Epithelial cell of esophagus (primary cell): ENCODE measurements around the gene DDX41.

Experiments
- DNase-seq: peaks from one replicate; pipeline ENCODE4 v3.0.0; 2010; ENCODE audit warnings: low read depth
- H3K4me3 ChIP-seq: 2 replicates; pipeline ENCODE4 v1.5.1; 2011; ENCODE audit warnings: mild to moderate bottlenecking, low read length, control low read depth
- TF ChIP-seq, protein P1 (sequence below): IDR thresholded peaks from 2 replicates; pipeline ENCODE4 v1.5.1; 2011; ENCODE audit warnings: low read depth, mild to moderate bottlenecking, low read length, control low read depth, inconsistent platforms; ENCODE audit not compliant: insufficient read depth; ENCODE audit errors: missing control alignments

DDX41 gene

DNA sequence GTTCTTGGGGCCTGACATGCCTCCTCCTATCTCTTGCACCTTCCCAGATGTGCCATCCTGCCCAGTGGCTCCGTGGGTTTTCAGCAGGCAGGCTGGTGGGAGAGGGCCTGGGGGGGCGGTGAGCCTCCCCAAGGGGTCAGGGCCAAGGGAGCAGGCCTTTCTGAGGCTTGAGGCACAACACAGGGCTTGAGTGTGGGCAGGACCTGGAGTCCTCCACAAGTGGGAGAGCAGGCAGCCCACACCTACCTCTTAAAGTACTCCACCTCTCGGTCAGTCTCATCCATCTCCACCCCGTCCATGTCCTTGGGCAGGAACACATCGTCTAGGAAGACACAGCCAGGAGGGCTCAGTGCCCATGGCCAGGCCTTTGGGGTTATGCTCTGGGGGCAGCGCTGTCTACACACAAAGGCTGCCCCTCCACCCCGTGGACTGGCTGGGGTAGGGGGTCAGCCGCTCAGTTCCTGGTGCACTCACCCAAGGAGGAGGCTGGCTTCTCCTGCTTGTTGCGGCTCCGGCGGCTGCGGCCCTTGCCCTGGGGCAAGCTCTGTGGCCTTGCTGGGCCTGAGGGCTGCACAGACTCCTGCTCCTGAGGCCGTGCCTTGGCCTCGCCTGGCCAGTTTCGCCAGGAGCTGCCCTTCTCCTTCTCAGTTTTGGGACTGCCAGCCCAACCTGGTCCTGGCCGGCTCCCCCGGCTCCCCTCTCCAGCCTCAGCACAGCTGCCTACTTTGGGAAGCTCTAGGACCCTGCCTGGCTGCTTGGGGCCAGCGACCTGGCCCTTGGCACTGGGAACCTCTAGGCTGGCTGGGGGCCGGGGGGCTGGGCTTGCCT lies 7.2 kb upstream of the DDX41 start:
- no peak overlapping the region for H3K4me3 ChIP-seq
- TF ChIP-seq, protein P1, sequence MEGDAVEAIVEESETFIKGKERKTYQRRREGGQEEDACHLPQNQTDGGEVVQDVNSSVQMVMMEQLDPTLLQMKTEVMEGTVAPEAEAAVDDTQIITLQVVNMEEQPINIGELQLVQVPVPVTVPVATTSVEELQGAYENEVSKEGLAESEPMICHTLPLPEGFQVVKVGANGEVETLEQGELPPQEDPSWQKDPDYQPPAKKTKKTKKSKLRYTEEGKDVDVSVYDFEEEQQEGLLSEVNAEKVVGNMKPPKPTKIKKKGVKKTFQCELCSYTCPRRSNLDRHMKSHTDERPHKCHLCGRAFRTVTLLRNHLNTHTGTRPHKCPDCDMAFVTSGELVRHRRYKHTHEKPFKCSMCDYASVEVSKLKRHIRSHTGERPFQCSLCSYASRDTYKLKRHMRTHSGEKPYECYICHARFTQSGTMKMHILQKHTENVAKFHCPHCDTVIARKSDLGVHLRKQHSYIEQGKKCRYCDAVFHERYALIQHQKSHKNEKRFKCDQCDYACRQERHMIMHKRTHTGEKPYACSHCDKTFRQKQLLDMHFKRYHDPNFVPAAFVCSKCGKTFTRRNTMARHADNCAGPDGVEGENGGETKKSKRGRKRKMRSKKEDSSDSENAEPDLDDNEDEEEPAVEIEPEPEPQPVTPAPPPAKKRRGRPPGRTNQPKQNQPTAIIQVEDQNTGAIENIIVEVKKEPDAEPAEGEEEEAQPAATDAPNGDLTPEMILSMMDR, result no peak
- no peak for DNase-seq

DNA sequence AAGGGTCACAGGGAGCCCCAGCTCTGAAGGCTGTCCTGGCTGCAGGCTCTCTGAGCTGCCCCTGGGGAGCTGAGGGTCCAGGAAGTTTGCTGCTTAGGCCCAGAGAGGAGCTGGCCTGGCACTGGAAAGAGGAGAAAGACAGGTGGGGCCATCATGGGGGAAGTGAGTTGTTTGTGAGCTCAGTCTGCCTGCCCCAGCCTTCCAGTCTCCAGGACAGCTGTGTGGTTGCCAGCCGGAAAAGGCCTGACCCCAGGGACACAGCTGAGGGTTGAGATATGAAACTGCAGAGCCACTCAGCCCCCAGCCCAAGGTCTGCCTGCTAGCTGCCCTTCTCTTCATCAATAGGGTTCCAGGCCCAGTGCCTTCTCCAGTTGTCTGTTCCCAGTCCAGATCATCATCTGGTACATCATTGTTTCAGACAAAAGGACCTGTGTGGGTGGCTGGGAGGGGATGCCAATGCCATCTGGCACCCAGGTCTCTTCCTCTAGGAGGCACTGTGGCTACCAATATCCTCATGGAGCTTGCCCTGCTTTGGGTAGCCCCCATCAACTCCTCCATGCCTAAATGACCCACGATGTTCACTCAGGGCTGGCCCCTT lies 4.3 kb upstream of the DDX41 start:
- TF ChIP-seq, protein P1, result peak; percentile 19
- H3K4me3 ChIP-seq, result no peak overlapping the region
- DNase-seq, result no peak

DNA sequence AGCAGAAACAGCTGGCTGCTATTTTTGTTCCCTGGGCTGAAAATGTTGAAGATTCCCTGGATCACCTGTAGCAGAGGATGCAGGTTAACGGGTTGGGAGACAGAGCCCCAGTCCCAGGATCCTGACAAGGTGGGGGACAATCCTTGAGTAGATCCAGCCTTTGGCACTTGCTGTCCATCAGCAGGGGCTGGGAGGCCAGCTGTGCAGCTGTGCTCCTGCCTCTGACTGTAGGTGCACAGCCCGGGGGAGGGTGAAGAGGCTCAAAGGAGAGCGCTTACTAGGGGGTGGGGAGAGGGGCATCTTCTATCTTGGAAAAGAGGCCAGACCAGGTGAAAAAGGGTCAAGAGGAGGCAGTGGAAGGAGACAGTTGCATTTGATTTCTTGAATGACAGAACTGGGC lies 3.5 kb upstream of the DDX41 start:
- no peak overlapping the region for H3K4me3 ChIP-seq
- no peak for DNase-seq
- TF ChIP-seq, protein P1, result no peak

DNA sequence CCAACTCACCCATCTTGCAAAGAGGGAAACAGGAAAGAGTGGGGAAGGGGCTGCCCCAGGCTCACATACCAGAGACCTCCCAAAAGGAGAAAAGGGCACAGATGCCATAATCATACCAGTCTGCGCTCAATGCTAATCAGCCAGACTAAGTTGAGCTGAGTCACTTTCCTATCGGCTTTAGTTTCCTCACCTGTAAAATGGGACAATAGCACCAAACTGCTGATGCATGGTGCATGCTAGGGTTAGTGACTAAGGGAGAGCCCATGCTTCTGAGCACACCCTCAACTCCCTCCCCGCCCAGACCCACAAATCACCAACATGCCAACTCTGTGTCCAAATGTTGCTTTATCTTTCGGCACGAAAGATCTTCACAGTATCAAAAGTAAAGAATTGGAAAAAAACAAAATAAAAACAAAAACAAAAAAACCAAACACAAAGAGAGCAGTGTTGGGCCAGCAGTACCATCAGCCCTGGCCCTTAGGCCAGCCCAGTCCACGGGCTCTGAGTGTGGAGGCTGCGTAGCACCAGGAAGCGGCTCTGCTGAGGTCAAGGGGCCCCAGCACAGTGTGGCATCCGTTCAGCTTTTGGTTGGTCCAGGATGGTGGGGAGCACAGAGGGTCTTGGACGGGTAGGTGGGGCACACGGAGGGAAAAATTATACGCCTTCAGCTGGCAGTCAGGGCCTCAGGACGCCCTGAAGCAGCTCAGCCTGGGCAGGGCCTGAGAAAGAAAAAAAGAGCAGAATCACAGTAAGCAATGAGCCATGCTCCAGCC lies 2.9 kb upstream of the DDX41 start:
- TF ChIP-seq, protein P1, result no peak
- no peak for DNase-seq
- H3K4me3 ChIP-seq, result no peak overlapping the region

DNA sequence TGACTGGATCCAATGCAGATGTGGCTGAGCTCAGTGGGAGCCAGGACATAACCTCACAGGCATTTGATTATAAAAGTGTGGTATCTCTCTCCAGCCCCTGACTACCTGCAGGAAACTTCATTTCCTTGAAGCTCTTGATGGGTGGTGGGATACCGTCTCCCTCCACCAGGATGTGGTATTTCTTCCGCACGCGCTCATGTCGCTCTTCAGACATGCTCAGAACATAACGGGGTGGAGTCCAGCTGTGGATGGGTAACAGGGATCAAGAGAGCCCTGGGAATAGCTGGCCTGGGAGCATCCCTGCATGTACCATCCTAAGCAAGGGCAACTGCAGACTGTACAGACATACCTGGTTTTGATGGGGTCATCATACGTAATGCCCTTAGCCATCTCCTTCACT lies 1.2 kb downstream of the DDX41 start:
- H3K4me3 ChIP-seq, result peak overlapping the region; percentile 96
- DNase-seq, result no peak
- TF ChIP-seq, protein P1, result no peak

DNA sequence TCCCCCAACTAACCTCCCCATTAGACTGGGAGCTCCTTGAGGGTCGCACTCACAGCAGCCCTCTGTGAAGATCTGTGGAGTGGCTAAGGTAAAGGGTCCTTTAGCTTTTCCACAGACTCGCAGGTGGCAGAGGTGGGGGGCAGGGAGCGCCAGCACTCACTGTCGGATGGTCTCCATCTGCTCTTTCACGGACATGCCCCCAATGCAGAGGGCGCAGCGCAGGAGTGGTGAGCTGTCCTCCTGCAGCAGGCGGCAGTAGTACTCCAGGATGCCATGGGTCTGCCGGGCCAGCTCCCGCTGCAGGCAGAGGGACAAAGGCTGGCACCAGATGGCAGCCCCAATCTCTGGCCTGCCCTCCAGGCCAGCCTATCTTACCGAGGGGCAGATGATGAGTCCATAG lies 2.2 kb downstream of the DDX41 start:
- H3K4me3 ChIP-seq, result no peak overlapping the region
- no peak for DNase-seq
- TF ChIP-seq, protein P1, result no peak

DNA sequence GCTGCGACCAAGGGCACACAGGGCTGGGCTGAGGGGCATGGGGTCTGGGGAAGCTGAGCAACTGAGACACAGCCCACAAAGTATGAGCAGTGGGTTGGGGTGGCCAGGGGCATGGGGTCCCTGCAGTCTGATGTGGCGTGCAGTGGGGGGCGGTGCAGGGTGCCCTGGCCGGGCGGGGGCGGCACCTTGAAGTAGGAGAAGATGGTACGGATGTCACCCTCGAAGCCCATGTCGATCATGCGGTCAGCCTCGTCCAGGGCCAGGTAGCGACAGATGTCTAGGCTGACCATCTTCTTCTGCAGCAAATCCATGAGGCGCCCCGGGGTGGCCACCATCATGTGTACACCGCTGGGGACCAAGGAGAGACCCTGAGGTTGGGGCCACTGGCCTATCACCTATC lies 3.3 kb downstream of the DDX41 start:
- DNase-seq, result no peak
- TF ChIP-seq, protein P1, result no peak
- no peak overlapping the region for H3K4me3 ChIP-seq
